ENCODE data around the gene TTC33.
"Not testable (repeated sequence)": the region's sequence is repeated elsewhere in the genome, so short reads cannot be mapped to it uniquely, and the experiment has no call there.

DNA sequence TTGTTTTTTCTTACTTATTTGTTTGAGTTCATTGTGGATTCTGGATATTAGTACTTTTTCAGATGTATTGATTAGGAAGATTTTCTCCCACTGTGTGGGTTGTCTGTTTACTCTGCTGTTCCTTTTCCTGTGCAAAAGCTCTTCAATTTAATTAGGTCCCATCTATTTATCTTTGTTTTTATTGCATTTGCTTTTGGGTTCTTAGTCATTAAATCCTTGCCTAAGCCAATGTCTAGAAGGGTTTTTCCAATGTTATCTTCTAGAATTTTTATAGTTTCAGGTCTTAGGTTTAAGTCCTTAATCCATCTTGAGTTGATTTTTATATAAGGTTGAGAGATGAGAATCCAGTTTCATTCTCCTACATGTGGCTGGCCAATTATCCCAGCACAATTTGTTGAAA, 38.6 kb upstream of the TTC33 start:
- not testable (repeated sequence) for TF ChIP-seq POLR2AphosphoS5 (IDR thresholded peaks at IDR 0.05)
- TF ChIP-seq, protein P1, sequence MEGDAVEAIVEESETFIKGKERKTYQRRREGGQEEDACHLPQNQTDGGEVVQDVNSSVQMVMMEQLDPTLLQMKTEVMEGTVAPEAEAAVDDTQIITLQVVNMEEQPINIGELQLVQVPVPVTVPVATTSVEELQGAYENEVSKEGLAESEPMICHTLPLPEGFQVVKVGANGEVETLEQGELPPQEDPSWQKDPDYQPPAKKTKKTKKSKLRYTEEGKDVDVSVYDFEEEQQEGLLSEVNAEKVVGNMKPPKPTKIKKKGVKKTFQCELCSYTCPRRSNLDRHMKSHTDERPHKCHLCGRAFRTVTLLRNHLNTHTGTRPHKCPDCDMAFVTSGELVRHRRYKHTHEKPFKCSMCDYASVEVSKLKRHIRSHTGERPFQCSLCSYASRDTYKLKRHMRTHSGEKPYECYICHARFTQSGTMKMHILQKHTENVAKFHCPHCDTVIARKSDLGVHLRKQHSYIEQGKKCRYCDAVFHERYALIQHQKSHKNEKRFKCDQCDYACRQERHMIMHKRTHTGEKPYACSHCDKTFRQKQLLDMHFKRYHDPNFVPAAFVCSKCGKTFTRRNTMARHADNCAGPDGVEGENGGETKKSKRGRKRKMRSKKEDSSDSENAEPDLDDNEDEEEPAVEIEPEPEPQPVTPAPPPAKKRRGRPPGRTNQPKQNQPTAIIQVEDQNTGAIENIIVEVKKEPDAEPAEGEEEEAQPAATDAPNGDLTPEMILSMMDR (IDR thresholded peaks at IDR 0.05 in 8 of 11, conservative IDR thresholded peaks at IDR 0.05 in 3 of 11), result not testable (repeated sequence)

All from spleen (tissue), 7 donors.